Ishikawa (cell line): Measurements from ENCODE around the gene MRPS33.

Source experiments
- CEBPB ChIP-seq: IDR thresholded peaks from 2 replicates; pipeline ENCODE4 v1.6.1; 2012
- EP300 ChIP-seq: IDR thresholded peaks from 2 replicates; pipeline ENCODE4 v1.6.1; 2012; ENCODE audit warnings: borderline replicate concordance
- MAX ChIP-seq: IDR thresholded peaks from 2 replicates; pipeline ENCODE4 v1.6.1; 2012
- TEAD4 ChIP-seq: IDR thresholded peaks from 2 replicates; pipeline ENCODE4 v1.6.1; 2012
- USF1 ChIP-seq: IDR thresholded peaks from 2 replicates; pipeline ENCODE4 v1.6.1; 2012

GRCh38 chr7:141055146-141055545 lies 40.4 kb upstream of the MRPS33 start:
- TF ChIP-seq USF1 (no peak), CEBPB (no peak), EP300 (no peak), TEAD4 (no peak), MAX (no peak)
